Aorta (tissue), 5 donors: ENCODE data around the gene SCN1B. TPM values are rescaled to one million over a fixed set of nuclear protein-coding genes. Genes with fewer than 3 reads are reported as not detected.
A peak's percentile ranks its signal among the peaks of the same experiment; 100 is the strongest.
"Not testable (repeated sequence)": the region's sequence is repeated elsewhere in the genome, so short reads cannot be mapped to it uniquely, and the experiment has no call there.

Experiments used
- ATAC-seq: fragments of 200-7000 bp; cut with Tn5 transposase; one replicate; pipeline ENCODE4 v1.9.1; 2022; ENCODE audit warnings: moderate library complexity; ENCODE audit not compliant: low FRiP score
- DNase-seq, 2 donors: peaks; one replicate each; pipeline ENCODE4 v3.0.0-alpha.2; 2020
- H3K27ac ChIP-seq, 2 donors: one replicate each; pipeline ENCODE4 v1.5.1; 2013; ENCODE audit warnings: low read length in 2 of 2, mild to moderate bottlenecking in 2 of 2, moderate library complexity in 2 of 2, control low read depth in 1 of 2, inconsistent platforms in 1 of 2, low read depth in 1 of 2
- H3K27me3 ChIP-seq, 2 donors: one replicate each; pipeline ENCODE4 v1.6.1; 2013; ENCODE audit warnings: control low read depth in 1 of 2, low read length in 1 of 2, mild to moderate bottlenecking in 1 of 2, moderate library complexity in 1 of 2; ENCODE audit not compliant: insufficient read depth in 2 of 2, control insufficient read depth in 1 of 2
- H3K36me3 ChIP-seq, 2 donors: one replicate each; pipeline ENCODE4 v1.6.1; 2013; ENCODE audit warnings: control low read depth in 1 of 2, low read length in 1 of 2, mild to moderate bottlenecking in 1 of 2; ENCODE audit not compliant: insufficient read depth in 2 of 2, control insufficient read depth in 1 of 2
- H3K4me1 ChIP-seq, 2 donors: one replicate each; pipeline ENCODE4 v1.6.1; 2013; ENCODE audit warnings: low read length in 2 of 2, control low read depth in 1 of 2, mild to moderate bottlenecking in 1 of 2, moderate library complexity in 1 of 2; ENCODE audit not compliant: insufficient read depth in 2 of 2, control insufficient read depth in 1 of 2
- H3K4me3 ChIP-seq, 2 donors: one replicate each; pipeline ENCODE4 v1.5.1; 2013; ENCODE audit warnings: low read length in 2 of 2, control low read depth in 1 of 2, mild to moderate bottlenecking in 1 of 2
- H3K9me3 ChIP-seq: one replicate; pipeline ENCODE4 v1.6.1; 2013; ENCODE audit warnings: mild to moderate bottlenecking, low read length; ENCODE audit not compliant: control insufficient read depth
- WGBS, 2 donors: extraction: QIAGEN DNeasy Blood & Tissue Kit; methylation state at CpG; one replicate each; pipeline ENCODE4 v1.1.7; 2013; 5-methylcytosine and 5-hydroxymethylcytosine counted together
- intact Hi-C, 2 donors: fragments of 100-400 bp; cut with DNase I; formaldehyde crosslinking; loops; one replicate each; pipeline versions ENCODE4 v1.14.2 to v1.15.0; 2022
- polyA plus RNA-seq, 2 donors: library from polyadenylated mRNA; stranded (reverse); fragments of 200-250 nt; gene quantifications; one replicate each; pipeline ENCODE4 v1.2.3, GENCODE V29; 2013
- total RNA-seq, 2 donors: library from RNA; stranded (reverse); fragmentation: NEBNext Ultra II Directional; extraction: Animal tissue kit (Norgen Biotek cat#: 25700); gene quantifications; one replicate each; pipeline ENCODE4 v1.2.1, GENCODE V29; 2021
- donor health status: healthy with polysubstance abuse.
- donor health status: Bipolar disorder and iron deficiency.
- donor health status: DM: no; HTN: no; CAD: no.
- donor health status: DM: no; HTN: no; CAD: no.
- donor health status: DM: yes; HTN: yes; CAD: no.

Gene SCN1B
- total and polyA plus RNA-seq, 4 donors, result 9.9 to 21.4 (median 13.6) TPM

DNA sequence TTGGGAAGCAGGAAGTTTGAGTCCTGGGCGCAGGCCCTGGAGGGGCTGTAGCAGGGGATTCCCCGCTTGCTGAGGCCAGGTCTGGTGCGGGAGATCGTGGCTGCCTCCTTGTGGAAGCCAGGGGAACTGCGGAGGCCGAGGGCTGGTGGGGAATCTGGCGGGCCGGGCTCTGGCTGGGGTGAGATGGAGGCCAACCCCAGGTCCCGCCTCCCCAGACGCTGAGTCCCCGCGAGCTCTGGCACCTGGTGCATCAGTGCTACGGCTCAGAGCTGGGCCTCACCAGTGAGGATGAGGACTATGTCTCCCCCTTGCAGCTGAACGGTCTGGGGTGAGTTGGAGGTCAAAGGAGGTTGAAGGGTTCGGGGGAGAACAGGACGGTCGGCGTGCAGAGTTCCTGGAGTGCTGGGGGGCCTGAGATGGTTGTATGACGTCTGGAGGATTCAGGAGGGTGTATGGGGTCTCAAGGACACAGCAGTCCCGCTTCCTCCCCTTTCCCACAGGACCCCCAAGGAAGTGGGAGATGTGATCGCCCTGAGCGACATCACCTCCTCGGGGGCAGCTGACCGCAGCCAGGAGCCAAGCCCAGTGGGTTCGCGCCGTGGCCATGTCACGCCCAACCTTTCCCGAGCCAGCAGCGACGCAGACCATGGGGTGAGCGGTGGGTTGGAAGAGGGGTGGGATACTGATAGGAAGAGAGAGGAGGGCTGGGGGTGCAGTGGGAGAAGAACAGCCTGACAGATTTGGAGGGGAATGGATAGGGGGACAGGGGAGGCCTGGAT lies 17.0 kb upstream of the SCN1B start:
- Histone ChIP-seq H3K36me3 (peaks cover 0 to 2% of the 10 kb centered on the region in 2 donors), H3K4me3 (no peak overlapping the region), H3K27ac (no peak overlapping the region), H3K27me3 (no peaks in the 10 kb centered on the region), H3K4me1 (no peaks in the 10 kb centered on the region), H3K9me3 (no peaks in the 10 kb centered on the region)
- WGBS, 2 donors, result 51 to 53% methylated on average over 30 to 32 of the region's 32 CpGs
- intact Hi-C loops, result loop anchor here (1.0 to 2.0 kb wide), 2 partner anchors 40 kb away; no protein-coding TSS in a partner anchor
- ATAC-seq (peak; percentile 78), DNase-seq (peak; percentile 84 to 93)

DNA sequence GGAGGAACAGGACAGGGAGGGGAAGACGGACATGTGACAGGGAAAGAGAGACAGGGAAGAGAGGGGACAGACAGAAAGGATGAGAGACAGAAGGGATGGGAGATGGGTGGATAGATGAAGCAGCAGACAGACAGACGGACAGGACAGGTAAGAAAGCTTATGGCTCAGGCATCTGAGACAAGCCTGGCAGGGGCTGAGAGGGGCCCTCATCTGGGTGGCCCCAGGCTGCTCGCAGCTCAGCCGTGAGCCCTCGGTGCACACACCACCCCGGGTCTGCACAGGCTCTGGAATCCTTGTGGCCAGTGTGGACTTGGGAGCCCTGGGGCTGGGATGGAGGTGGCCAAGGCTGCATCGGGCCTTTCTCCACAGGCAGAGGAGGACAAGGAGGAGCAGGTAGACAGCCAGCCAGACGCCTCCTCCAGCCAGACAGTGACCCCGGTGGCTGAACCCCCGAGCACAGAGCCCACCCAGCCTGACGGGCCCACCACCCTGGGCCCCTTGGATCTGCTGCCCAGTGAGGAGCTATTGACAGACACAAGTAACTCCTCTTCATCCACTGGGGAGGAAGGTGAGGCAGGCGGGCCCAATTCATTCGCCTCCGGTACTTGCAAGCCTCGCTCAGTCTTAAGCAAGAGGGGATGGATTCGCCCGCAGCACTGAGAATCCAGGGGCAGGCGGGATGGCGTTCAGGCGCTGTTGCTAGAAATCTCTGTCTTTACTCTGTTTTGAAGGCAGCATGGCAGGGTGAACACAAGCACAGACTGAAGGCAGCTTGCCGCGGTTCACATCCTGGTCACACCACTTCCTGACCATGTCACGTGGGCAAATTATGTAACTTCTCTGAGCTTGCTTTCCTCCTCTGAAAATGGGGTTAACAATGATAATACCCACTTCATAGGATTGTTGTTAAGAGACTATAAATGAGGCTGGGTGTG lies 16.2 kb upstream of the SCN1B start:
- WGBS, 2 donors, result 89% methylated on average over 21 to 23 of the region's 23 CpGs
- Histone ChIP-seq H3K4me1 (no peaks in the 10 kb centered on the region), H3K27ac (no peak overlapping the region), H3K9me3 (no peaks in the 10 kb centered on the region), H3K27me3 (no peaks in the 10 kb centered on the region), H3K4me3 (no peak overlapping the region), H3K36me3 (peaks cover 0 to 2% of the 10 kb centered on the region in 2 donors)
- intact Hi-C loops, result loop anchor here (1.0 to 2.0 kb wide), 2 partner anchors 41 kb away; no protein-coding TSS in a partner anchor
- DNase-seq (no peak), ATAC-seq (peak; percentile 6)

DNA sequence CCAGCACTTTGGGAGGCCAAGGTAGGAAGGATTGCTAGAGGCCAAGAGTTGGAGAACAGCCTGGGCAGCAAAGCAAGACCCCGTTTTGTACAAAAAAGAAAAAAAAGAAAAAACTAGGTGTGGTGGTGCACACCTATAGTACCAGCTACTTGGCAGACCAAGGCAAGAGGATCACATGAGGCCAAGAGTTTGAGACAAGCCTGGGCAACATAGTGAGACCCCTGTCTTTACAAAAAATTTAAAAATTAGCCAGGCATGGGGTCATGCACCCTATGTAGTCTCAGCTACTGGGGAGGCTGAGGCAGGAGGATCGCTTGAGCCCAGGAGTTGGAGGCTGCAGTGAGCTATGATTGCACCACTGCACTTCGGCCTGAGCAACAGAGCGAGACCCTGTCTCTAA lies 15.5 kb upstream of the SCN1B start:
- H3K4me1 ChIP-seq, H3K27ac ChIP-seq, H3K27me3 ChIP-seq, H3K4me3 ChIP-seq, H3K36me3 ChIP-seq, ATAC-seq, DNase-seq, H3K9me3 ChIP-seq, intact Hi-C loops: not testable (repeated sequence)
- 93% methylated on average over 4 of the region's 4 CpGs for WGBS, 2 donors

DNA sequence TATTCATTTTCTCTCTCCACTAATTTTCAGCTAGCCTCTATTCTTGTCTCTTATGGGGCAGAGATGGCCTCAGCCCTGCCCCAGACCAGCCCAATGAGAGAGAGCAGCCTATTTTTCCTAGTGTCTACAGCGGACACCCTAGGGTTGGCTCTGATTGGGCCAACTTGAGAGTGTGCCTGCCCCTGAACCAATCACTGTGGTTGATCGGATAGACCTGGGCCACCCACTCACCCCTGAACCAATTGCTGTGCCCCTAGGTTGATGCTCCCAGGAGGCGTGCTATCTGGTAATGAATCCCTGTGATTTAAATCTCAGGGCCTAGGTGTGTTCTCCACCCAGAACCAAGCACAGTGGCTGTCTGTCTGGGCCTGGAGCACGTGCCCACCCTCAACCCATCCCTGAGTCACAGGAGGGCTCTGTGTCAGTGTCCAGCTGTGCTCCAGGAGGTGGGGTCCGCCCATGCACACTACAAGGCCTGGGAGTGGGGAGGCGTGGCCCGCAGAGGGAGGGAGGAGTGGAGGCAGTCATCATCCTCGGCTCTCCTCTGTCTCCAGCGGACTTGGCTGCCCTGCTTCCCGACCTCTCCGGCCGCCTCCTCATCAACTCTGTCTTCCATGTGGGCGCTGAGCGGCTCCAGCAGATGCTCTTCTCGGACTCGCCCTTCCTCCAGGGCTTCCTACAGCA lies 14.9 kb upstream of the SCN1B start:
- H3K27me3 ChIP-seq, result no peaks in the 10 kb centered on the region
- H3K27ac ChIP-seq, result no peak overlapping the region
- H3K9me3 ChIP-seq, result no peaks in the 10 kb centered on the region
- DNase-seq (peak in 1 of 2 donors; percentile 76), ATAC-seq (no peak)
- no peaks in the 10 kb centered on the region for H3K4me1 ChIP-seq
- H3K36me3 ChIP-seq, result peaks cover under 1 to 5% of the 10 kb centered on the region in 2 donors
- intact Hi-C loops, result no loop called here
- H3K4me3 ChIP-seq, result no peak overlapping the region
- WGBS, 2 donors, result 88 to 92% methylated on average over 13 to 16 of the region's 16 CpGs

DNA sequence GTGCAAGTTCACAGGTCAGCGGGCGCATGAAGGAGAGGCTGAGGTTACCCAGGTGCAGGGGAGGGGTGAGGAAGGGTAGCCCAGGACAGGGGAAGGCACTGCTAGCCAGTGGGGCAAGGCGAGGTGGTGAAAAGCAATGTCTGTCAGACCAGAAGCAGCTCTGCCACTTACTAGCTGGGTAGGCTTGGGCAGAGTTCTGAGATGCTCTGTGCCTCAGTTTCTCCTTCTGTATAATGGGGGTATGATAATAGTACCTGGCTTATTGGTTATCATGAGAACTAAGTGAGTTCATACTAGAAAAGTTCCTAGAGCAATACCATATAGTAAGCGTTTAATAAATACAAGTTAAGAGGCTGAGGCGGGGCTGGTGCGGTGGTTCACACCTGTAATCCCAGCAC lies 14.3 kb upstream of the SCN1B start:
- no peak overlapping the region for H3K4me3 ChIP-seq
- H3K9me3 ChIP-seq, result no peaks in the 10 kb centered on the region
- DNase-seq (no peak), ATAC-seq (no peak)
- 96 to 98% methylated on average over 6 of the region's 6 CpGs for WGBS, 2 donors
- H3K4me1 ChIP-seq, result no peaks in the 10 kb centered on the region
- H3K27ac ChIP-seq, result no peak overlapping the region
- H3K36me3 ChIP-seq, result peaks cover 0 to 6% of the 10 kb centered on the region in 2 donors
- H3K27me3 ChIP-seq, result no peaks in the 10 kb centered on the region
- intact Hi-C loops, result no loop called here

DNA sequence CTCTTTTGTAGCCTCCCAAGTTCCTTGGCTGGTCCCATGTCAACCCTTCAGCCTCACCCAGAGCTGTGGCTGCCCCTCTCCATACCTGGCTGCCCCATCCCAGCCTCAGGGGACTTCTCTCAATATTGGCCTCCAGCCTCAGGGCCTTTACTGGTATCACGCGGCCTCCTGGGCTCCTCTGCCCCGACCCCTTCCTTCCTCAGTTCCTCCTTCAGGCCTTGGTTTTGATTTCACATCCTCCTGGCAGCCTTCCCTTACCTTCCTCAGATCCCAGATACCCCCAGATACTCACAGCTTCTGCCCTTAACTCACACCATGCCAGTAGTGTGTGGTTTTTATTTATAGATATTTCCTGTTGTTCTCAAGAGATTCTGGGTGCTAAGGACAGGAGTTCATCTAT lies 12.8 kb upstream of the SCN1B start:
- Histone ChIP-seq H3K9me3 (no peaks in the 10 kb centered on the region), H3K27ac (no peak overlapping the region), H3K36me3 (peaks cover 0 to 10% of the 10 kb centered on the region in 2 donors), H3K4me1 (no peaks in the 10 kb centered on the region), H3K4me3 (no peak overlapping the region), H3K27me3 (no peaks in the 10 kb centered on the region)
- 83 to 86% methylated on average over 3 of the region's 3 CpGs for WGBS, 2 donors
- no peak for DNase-seq
- no peak for ATAC-seq
- intact Hi-C loops, result no loop called here

DNA sequence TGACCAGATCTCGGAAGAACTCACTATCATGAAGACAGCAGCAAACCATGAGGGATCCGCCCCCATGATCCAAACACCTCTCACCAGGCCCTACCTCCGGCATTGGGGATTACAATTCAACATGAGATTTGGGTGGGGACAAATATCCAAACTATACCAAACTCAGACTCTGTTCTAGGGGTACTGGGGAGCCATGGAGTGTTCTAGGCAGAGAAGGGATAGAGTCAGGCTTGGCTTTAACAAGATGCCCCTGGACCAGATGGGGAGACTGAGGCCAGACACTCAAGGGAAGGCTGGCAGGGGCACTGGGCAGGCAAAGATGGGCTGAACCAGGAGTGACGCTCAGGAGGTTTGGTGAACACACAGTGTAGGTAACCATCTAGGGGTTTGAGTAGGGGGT lies 11.9 kb upstream of the SCN1B start:
- intact Hi-C loops, result no loop called here
- Histone ChIP-seq H3K9me3 (no peaks in the 10 kb centered on the region), H3K36me3 (peaks cover 0 to 10% of the 10 kb centered on the region in 2 donors), H3K4me3 (no peak overlapping the region), H3K27me3 (no peaks in the 10 kb centered on the region), H3K4me1 (no peaks in the 10 kb centered on the region), H3K27ac (no peak overlapping the region)
- DNase-seq (no peak), ATAC-seq (no peak)
- WGBS, 2 donors, result 93 to 95% methylated on average over 4 of the region's 4 CpGs

DNA sequence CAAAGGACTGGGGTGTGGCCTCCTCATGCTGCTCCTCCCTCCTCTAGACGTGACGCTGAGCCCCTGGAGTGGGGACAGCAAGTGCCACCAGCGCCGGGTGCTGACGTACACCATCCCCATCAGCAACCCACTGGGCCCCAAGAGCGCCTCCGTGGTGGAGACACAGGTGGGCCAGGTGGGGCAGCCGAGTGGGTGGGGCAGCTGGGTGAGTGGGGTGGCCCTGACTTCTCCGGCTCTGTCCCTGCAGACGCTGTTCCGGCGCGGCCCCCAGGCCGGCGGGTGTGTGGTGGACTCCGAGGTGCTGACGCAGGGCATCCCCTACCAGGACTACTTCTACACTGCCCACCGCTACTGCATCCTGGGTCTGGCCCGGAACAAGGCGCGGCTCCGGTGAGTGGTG lies 11.1 kb upstream of the SCN1B start:
- intact Hi-C loops, result no loop called here
- Histone ChIP-seq H3K9me3 (no peaks in the 10 kb centered on the region), H3K4me1 (no peaks in the 10 kb centered on the region), H3K27me3 (no peaks in the 10 kb centered on the region), H3K4me3 (no peak overlapping the region), H3K36me3 (peaks cover 0 to 10% of the 10 kb centered on the region in 2 donors), H3K27ac (no peak overlapping the region)
- DNase-seq, result peak in 1 of 2 donors; percentile 70
- ATAC-seq, result no peak
- 94% methylated on average over 17 to 22 of the region's 22 CpGs for WGBS, 2 donors
